ENCODE results near the gene SEMA4G. TPM values are rescaled to one million over a fixed set of nuclear protein-coding genes. Genes with fewer than 3 reads are reported as not detected.

SEMA4G gene
- total and polyA plus RNA-seq, 8 donors, result 2.7 to 44.2 (median 33.9) TPM

- intact Hi-C loops (cut with DNase I), result no loop called here
- no peak for ATAC-seq
- H3K4me3 ChIP-seq, result no peak overlapping the region
- DNase-seq, result no peak
- peaks cover under 1 to 22% of the 10 kb centered on the region in 2 donors for H3K36me3 ChIP-seq
- no peaks in the 10 kb centered on the region for H3K27me3 ChIP-seq
- TF ChIP-seq CTCF (IDR thresholded peaks at IDR 0.05), result no peak
- H3K4me1 ChIP-seq, result peaks cover 4 to 34% of the 10 kb centered on the region in 2 donors
- H3K27ac ChIP-seq, result no peak overlapping the region
- H3K9me3 ChIP-seq, result no peaks in the 10 kb centered on the region
Measured at GRCh38 chr10:101010329-101010728, 41.0 kb downstream of the SEMA4G start.

- H3K4me1 ChIP-seq, result peaks cover 4 to 34% of the 10 kb centered on the region in 2 donors
- H3K36me3 ChIP-seq, result peaks cover 0 to 7% of the 10 kb centered on the region in 2 donors
- no peak overlapping the region for H3K4me3 ChIP-seq
- peak overlapping the region; percentile 26 to 62 for H3K27ac ChIP-seq
- ATAC-seq (no peak), DNase-seq (no peak)
- H3K9me3 ChIP-seq, result no peaks in the 10 kb centered on the region
- peaks cover 0 to 8% of the 10 kb centered on the region in 2 donors for H3K27me3 ChIP-seq
- intact Hi-C loops (cut with DNase I), result no loop called here
- TF ChIP-seq CTCF (IDR thresholded peaks at IDR 0.05), result no peak
Measured at GRCh38 chr10:101011517-101012423, 42.5 kb downstream of the SEMA4G start.

- Histone ChIP-seq H3K27me3 (peaks cover 0 to 18% of the 10 kb centered on the region in 2 donors), H3K27ac (peak overlapping the region; percentile 26 to 62), H3K9me3 (no peaks in the 10 kb centered on the region), H3K4me1 (peaks cover 4 to 30% of the 10 kb centered on the region in 2 donors), H3K4me3 (no peak overlapping the region), H3K36me3 (no peaks in the 10 kb centered on the region)
- DNase-seq (peak; percentile 79 to 91 (median 89)), ATAC-seq (peak; percentile 92)
- intact Hi-C loops (cut with DNase I), result no loop called here
- TF ChIP-seq CTCF (IDR thresholded peaks at IDR 0.05), result peak; percentile 89 to 91
Measured at GRCh38 chr10:101012525-101013364, 43.4 kb downstream of the SEMA4G start.

GRCh38 chr10:101013365-101013825 lies 44.1 kb downstream of the SEMA4G start:
- peaks cover 0 to 24% of the 10 kb centered on the region in 2 donors for H3K27me3 ChIP-seq
- intact Hi-C loops (cut with DNase I), result no loop called here
- no peaks in the 10 kb centered on the region for H3K36me3 ChIP-seq
- no peak for TF ChIP-seq CTCF (IDR thresholded peaks at IDR 0.05)
- ATAC-seq (no peak), DNase-seq (no peak)
- no peaks in the 10 kb centered on the region for H3K9me3 ChIP-seq
- peaks cover 4 to 30% of the 10 kb centered on the region in 2 donors for H3K4me1 ChIP-seq
- no peak overlapping the region for H3K4me3 ChIP-seq
- H3K27ac ChIP-seq, result no peak overlapping the region
